Activated CD4-positive, alpha-beta T cell treated with anti-CD3 and anti-CD28 coated beads, Interleukin-2, amount 50 U/mL, for 16 hours (primary cell): Measurements from ENCODE around the gene RNF208.

Source experiments
- DNase-seq: peaks from one replicate; pipeline ENCODE4 v3.0.0-alpha.2; 2020

RNF208 gene

DNA sequence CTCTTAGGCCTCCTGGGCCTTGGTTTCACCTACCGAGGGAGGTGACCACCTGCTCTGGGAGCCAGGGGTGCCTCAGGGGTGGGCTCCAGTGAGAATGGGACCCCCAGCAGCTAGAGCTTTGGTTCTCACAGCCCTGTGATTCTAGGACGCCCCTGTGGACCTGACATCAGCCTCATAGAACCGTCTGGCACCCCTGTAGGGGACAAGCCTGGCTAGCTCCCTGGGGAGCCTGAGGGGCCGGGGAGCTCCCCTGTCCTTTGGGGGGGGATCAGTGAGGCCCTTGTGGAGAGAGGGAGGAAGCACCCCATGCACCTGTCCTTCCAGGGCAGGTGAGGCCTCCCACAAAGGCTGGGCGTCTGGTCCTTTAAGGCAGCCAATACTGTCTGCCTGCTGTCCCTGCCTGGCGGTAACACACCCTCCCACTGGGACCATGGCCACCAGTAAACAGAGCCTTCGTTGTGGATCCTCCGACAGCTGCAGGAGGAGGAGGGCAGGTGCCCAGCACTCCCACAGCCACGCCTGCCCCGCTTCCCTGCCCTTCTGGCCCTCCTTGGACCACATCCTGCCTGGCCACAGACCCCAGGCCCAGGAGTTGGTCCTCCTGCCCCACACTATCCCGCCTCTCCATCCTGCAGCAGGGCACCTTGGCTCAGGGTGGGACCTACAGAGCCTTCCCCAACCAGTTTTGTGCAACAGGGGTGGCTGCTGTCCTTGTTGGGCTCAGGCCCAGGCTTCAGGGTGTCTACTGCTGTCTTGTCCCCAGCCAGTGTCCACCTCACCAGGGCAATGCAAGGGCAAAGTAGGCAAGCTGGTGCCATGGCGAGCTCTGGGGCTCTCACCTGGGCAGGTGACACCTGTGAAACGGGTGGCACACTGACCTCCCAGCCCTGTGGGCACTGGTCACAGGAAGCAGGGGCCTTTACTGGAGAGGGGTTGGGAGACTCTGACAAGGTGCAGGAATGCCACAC, 16.0 kb upstream of the RNF208 start:
- DNase-seq: no peak

DNA sequence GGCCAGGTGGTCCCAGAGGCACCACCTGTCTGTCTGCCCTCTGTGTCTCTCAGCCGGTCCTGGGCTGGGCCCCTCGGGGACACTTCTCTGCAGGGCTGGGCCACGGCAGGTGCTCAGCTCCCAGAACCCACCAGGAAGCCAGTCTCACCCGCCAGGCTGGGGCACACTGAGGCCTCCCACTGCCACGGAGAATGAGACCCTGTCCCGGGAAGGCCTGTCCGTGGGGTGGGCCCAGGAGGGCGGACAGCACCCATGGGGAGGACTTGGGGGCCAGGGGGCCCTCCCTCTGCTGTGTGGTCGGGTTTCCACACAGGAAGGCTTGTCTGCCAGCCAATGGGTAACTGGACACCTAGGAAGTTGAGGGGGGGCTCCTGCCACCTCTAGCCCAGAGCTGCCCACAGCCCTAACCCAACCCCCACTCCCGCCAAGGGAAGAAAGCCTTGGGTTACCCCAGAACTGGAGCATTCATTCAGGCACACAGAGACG, 14.9 kb upstream of the RNF208 start:
- DNase-seq: no peak

- DNase-seq: peak; percentile 91
Measured at GRCh38 chr9:137236238-137236935, 14.3 kb upstream of the RNF208 start.

DNA sequence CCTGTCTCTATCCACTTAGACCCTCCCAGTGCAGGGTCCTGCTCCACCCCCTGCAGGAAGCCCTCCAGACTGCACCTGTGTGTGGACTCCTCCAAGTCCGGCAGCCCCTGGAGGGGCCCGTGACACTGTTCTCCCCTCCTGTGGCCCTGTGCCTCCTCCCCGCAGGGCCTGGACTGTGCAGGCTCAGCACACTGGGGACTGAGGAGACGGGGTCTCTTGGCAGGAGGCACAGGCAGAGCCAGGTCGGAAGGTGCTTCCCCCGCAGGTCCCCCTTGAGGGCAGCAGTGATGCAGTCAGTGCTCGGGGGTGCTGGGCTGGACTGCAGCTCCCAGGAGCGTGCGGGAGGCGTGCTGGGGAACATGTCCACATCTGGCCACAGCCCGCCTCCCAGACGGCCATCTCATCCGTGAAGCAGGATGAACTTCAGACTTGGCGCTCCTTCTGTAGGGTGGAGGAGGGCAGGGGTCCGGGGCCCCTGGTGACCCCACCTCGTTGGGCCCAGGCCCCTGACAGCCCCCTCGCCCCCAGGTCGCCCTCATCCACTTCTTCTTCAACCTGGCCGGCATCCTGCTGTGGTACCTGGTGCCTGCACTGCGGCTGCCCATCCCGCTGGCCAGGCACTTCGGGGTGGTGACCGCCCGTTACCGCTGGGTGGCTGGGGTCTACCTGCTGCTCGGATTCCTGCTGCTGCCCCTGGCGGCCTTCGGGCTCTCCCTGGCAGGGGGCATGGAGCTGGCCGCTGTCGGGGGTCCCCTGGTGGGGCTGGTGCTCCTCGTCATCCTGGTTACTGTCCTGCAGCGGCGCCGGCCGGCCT, 13.6 kb upstream of the RNF208 start:
- DNase-seq: no peak

DNA sequence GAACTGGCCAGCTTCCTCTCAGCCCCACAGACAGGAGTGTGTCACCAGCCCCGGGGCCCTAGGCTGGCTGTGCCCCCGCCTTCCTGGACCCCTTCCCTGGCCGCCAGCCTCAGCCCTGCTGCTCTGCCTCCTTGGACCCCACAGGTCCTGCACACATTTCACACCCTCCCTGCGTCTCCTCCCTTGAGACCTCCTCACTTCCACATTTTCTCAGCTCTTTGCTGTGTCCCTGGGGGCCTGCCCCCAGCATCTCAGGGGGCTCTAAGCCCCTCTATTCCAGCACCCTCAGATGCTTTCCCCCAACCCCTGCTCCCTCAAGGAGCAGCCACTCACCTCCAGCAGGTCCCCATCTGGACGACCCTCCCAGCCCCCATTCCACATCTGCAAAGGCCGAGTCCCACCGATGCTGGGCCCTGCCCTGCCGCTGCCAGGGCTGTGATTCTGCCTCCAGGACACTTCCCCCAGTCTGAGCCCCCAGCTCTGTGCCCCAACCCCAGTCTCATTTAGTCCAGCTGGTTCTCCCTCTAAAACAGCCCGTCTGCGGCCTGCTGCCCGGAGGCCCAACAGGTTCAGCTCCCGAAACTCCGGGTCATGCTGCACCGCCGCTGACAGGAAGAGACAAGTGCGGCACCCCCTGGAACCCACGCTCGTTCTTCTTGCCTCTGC, 12.9 kb upstream of the RNF208 start:
- no peak for DNase-seq

DNA sequence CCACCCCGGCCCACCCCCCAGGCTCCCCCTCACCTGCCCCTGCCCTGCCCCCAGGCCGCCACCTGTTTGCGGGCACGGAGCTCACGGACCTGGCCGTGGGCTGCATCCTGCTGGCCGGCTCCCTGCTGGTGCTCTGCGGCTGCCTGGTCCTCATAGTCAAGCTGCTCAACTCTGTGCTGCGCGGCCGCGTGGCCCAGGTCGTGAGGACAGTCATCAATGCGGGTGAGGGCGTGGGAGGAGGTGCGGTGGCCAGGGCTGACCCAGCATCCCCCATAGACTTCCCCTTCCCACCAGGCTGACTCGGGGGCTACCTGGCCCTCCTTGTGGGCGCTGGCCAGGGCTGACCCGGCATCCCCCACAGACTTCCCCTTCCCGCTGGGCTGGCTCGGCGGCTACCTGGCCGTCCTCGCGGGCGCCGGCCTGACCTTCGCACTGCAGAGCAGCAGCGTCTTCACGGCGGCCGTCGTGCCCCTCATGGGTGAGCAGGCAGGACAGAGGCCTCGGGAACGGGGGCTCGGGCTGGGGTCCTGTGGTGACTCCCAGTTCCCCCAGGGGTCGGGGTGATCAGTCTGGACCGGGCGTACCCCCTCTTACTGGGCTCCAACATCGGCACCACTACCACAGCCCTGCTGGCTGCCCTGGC, 12.1 kb upstream of the RNF208 start:
- no peak for DNase-seq

- DNase-seq: no peak
Measured at GRCh38 chr9:137233143-137233980, 11.3 kb upstream of the RNF208 start.

DNA sequence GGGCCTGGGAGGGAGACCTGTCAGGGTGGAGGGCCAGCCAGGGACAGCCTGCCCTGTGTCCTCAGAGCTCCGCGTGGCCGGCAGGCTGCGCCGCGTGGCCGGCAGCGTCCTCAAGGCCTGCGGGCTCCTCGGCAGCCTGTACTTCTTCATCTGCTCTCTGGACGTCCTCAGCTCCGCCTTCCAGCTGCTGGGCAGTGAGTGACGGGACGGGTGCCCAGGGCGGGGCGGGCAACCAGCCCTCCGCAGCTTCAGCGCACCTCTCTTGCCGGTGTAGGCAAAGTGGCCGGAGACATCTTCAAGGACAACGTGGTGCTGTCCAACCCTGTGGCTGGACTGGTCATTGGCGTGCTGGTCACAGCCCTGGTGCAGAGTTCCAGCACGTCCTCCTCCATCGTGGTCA, 10.5 kb upstream of the RNF208 start:
- no peak for DNase-seq

- no peak for DNase-seq
Measured at GRCh38 chr9:137232101-137232500, 10.1 kb upstream of the RNF208 start.

- DNase-seq: no peak
Measured at GRCh38 chr9:137231372-137232039, 9.5 kb upstream of the RNF208 start.

DNA sequence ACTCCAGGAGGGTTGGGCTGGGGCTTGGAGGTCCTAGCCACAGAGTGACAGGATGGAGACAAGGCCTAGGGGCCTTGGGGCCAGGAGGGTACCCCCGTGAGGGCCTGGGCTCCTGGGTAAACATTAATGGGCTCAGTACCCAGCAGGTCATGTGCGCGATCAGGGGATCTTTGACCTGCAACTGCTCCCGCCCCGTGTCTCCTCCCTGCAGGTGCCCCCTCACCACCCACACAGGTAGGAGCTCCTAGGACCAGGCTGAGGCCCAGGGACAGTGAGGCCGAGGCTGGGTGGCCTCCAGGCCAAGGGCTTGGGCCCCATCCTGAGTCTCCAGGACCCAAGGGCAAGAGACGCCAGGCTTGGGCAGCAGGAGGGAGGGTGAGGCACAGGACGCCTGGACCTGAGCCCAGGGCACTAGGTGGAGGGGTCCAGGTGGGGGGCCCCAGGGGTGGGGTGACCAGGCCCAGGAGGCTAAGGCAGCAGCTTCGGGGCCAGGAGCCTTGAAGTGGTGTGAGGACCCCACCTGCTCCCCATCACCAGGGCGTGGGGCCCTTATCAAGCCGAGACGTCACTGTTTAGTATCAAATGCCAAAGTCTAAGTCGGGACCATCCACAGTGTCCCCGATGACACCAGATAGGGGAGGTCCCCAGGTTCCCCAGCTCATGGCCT, 8.8 kb upstream of the RNF208 start, which contains the start of gene SLC34A3:
Gene SLC34A3, plus strand, starts transcription at position 197 of the 667 bp plus-strand sequence. CDS start 802 bp downstream, outside the sequence.
- DNase-seq: no peak

- no peak for DNase-seq
Measured at GRCh38 chr9:137229903-137230704, 8.1 kb upstream of the RNF208 start.

GRCh38 chr9:137228968-137229896, 7.2 kb upstream of the RNF208 start:
- no peak for DNase-seq

DNA sequence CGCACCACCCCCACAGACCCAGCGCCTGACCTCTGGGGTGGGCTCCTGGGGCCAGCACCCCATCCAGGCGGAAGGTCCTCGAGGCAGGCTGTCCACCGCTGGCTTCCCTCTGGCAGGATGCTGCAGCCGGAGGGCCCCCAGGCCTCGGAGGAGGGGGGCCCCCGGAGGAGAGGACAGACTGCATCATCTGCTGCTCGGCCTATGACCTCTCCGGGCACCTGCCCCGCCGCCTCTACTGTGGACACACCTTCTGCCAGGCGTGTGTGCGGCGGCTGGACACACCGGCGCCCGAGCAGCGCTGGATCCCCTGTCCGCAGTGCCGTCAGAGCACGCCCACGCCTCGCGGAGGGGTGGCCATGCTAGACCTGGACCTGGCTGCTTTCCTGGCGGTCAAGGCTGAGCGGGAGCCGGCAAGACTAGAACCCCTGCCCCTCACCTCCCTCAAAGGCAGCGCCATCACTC, 6.5 kb upstream of the RNF208 start:
- no peak for DNase-seq

GRCh38 chr9:137227853-137228505, 5.9 kb upstream of the RNF208 start:
- DNase-seq: no peak

- DNase-seq: peak; percentile 84
Measured at GRCh38 chr9:137227054-137227852, 5.2 kb upstream of the RNF208 start, which contains the start of gene RNF224. RNF224 (plus strand) TSS chr9:137227502; CDS start chr9:137228336, 834 bp downstream.
